GM13976 (cell line): ENCODE measurements around the gene CCDC188.

Experiments used
- DNase-seq: peaks from one replicate; pipeline ENCODE4 v3.0.0; 2012; ENCODE audit warnings: low spot score
- in situ Hi-C: fragments of 300-500 bp; cut with MboI; formaldehyde crosslinking; loops from one replicate; pipeline ENCODE4 v1.12.0; 2022; ENCODE audit warnings: low sequenced_read_pairs, mixed read lengths, inconsistent platforms; ENCODE audit not compliant: unreplicated experiment
- TF ChIP-seq, protein P1 (sequence below): IDR thresholded peaks from 2 replicates; pipeline ENCODE4 v1.5.1; 2012; ENCODE audit warnings: borderline replicate concordance, mild to moderate bottlenecking; ENCODE audit not compliant: insufficient read depth; ENCODE audit errors: extremely low read depth, missing control alignments, control extremely low read depth

Gene CCDC188

DNA sequence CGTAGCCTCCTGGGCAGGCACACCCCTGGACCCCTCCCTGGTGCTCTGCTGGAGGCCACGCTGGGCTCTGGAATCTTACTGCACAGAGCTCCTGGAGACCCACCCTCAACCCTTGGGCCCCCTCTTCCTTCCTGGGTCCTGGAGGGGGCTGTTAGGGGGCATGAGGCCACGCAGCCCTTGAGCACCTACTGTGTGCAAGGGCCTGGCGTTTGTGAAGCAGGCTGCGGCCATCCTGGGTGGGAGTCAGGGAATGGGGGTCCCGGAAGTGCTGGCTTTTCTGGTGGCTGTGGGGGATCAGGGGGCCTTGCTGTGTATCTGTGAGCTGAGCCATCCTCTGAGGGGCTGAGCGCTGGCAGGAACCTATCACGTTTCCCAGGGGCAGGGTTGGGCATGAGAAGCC lies 40.9 kb upstream of the CCDC188 start:
- TF ChIP-seq, protein P1, sequence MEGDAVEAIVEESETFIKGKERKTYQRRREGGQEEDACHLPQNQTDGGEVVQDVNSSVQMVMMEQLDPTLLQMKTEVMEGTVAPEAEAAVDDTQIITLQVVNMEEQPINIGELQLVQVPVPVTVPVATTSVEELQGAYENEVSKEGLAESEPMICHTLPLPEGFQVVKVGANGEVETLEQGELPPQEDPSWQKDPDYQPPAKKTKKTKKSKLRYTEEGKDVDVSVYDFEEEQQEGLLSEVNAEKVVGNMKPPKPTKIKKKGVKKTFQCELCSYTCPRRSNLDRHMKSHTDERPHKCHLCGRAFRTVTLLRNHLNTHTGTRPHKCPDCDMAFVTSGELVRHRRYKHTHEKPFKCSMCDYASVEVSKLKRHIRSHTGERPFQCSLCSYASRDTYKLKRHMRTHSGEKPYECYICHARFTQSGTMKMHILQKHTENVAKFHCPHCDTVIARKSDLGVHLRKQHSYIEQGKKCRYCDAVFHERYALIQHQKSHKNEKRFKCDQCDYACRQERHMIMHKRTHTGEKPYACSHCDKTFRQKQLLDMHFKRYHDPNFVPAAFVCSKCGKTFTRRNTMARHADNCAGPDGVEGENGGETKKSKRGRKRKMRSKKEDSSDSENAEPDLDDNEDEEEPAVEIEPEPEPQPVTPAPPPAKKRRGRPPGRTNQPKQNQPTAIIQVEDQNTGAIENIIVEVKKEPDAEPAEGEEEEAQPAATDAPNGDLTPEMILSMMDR = no peak
- no peak for DNase-seq
- in situ Hi-C loops = no loop called here

DNA sequence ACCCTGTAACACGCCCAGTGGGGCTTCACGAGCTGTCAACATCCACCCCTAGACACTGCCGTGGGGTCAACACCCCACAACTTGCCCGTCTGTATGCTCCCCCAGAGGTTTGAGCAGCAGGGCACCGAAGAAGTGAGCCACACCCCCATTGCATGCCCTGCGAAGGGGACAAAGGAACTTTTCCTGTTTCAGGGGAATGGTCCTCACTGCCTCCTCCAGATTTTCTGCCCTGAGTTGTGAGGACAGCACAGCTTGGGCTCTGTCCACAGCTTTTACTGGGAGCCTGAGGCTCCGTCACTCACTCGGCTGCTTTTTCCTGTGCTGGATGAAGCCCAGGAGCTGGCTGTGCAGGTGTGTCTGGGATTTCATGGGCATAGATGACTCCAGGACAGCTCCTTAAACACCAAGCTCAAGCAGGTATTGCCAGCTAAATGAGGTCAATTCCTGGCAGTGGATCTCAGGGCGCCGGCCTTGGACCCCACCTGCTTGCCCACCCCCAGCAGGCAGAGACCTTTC lies 40.2 kb upstream of the CCDC188 start:
- no peak for DNase-seq
- in situ Hi-C loops = no loop called here

DNA sequence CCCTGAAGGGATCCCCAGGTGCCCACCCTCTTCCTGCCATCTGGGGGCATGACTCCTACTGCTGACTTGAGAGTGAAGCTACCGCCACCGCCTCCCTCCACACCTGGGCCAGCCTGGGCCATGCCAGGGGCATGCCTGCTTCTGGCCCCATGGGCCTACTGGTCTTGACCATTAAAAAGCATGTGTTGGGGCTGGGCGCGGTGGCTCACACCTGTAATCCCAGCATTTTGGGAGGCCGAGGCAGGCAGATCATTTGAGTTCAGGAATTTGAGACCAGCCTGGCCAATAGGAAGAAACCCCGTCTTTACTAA lies 37.7 kb upstream of the CCDC188 start:
- no peak for DNase-seq
- in situ Hi-C loops = no loop called here
- TF ChIP-seq, protein P1 = no peak

More for the DNA sequence above, 40.2 kb upstream of the CCDC188 start:
- TF ChIP-seq, protein P1 = no peak

DNA sequence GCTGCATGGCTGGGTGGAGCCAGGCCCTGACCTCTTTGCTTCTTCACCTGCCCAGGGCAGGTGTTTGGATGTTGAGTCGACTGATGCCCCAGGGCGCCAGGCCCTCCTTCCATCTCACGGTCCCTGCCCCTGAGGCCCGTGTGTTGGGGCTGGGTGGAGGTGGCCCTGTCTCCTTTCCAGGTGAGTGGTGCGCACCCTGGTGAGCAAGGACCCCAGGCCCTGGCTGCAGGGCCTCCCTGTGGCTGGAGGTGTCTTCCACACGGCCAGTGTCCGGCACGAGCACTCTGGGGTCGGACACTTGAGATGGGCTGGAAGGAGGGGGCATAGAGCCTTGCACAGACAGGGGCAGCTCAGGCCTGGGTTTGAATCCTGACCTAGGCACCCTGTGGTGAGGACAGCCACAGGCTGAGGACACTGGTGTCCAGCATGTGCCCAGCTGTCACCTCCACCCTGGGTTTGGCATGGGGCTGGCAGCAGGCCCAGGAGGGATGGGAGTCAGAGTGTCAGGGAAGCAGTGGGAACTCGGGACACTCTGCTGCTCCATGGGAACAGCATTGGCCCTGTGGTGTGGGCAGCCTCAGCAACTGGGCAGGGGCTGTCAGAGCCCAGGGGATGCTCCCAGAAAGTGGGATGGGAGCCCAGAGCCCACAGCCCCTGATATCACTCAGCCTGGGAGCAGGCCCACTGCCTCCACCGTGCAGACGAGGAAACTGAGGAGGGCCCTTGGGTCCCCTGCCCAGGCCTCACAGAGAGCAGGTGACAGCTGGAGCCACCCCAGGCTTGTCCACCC lies 37.1 kb upstream of the CCDC188 start:
- no peak for DNase-seq
- in situ Hi-C loops = no loop called here
- TF ChIP-seq, protein P1 = no peak

DNA sequence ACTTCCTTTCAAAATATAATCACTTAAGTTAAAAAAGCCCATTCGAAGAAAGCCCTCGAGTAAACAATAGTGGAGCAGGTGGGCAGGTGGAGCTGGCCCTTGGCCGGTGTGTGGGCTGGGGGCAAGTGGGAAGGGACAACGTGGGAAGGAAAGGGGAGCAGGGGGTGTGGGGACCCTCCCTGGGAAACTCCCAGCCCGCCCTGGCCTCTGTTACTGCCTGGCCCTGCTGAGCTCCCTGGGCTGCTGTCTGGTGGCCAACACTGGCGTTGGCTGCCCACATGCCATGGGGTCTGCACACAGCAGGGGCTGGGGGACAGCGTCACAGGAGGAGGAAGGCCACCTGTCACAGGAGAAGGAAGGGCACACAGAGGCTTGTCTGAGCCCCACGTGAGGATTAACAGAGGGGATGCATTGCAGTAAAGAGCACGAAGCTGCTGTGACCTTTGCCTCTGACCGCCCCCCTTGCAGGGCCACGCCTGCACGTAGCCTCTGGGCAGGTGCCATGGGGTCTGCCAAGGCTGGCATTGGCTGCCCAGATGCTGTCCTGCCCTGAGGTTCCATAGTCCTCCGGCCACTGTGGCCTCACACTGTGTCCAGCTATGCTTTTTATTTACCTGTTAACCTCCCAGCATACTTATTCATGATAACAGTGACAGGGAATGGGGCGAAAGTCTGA lies 36.2 kb upstream of the CCDC188 start:
- TF ChIP-seq, protein P1 = no peak
- in situ Hi-C loops = no loop called here
- no peak for DNase-seq

DNA sequence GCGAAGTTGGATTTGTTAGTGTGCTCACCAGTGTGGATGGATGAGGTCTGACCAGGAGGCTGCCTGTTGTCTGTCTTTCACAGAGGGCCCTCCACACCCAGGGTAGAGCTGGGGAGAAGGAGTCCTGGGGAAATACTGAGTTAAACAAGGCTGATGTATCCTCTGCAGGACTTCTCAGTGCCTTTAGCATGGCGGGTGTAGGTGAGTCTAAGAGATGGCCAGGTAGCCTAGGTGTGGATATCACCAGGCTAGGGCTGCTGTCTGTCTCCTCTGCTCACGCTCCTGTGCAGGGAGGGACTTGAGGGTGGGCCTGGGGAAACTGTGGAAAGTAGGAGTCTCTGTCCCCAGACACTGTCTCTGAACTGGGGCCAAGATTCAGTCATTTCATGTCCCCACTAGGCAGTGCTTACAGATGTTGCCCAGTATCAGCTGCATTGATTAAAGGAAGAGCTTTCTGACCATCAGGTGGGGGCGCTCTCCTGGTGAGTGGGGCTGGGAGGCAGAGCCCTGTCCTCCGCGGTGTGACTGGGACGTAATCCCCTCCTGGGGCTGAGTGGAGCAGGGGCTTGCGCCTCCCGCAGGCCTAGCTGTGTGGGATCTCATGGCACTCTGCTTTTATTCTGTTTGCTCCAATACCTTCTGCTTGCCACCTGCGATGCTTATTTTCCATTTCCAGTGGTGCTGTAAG lies 35.5 kb upstream of the CCDC188 start:
- in situ Hi-C loops = no loop called here
- no peak for DNase-seq

More for the DNA sequence above, 35.5 kb upstream of the CCDC188 start:
- TF ChIP-seq, protein P1 = no peak
